ENCODE measurements around the gene COBLL1.

The COBLL1 gene

GRCh38 chr2:164706522-164706921, 135.1 kb downstream of the COBLL1 start:
- DNase-seq (ENCODE audit: low read depth) = no peak
- no peak for TF ChIP-seq MAX (IDR thresholded peaks at IDR 0.05; ENCODE audit: low read depth, low read length)
- no peak for TF ChIP-seq CTCF (IDR thresholded peaks at IDR 0.05; ENCODE audit: low read depth, low read length)
- no peak for TF ChIP-seq POLR2A (IDR thresholded peaks at IDR 0.05; ENCODE audit: extremely low read depth, insufficient read length)
- no peak for TF ChIP-seq MYC (IDR thresholded peaks at IDR 0.05; ENCODE audit: low read depth, low read length)
- H3K4me3 ChIP-seq (ENCODE audit: low read depth, low read length) = no peak overlapping the region

GRCh38 chr2:164705412-164706167, 136.0 kb downstream of the COBLL1 start:
- H3K4me3 ChIP-seq (ENCODE audit: low read depth, low read length) = no peak overlapping the region
- DNase-seq (ENCODE audit: low read depth) = no peak
- TF ChIP-seq CTCF (IDR thresholded peaks at IDR 0.05; ENCODE audit: low read depth, low read length) (no peak), POLR2A (IDR thresholded peaks at IDR 0.05; ENCODE audit: extremely low read depth, insufficient read length) (no peak), MYC (IDR thresholded peaks at IDR 0.05; ENCODE audit: low read depth, low read length) (no peak), MAX (IDR thresholded peaks at IDR 0.05; ENCODE audit: low read depth, low read length) (no peak)

GRCh38 chr2:164703915-164704706, 137.5 kb downstream of the COBLL1 start:
- no peak for DNase-seq (ENCODE audit: low read depth)
- TF ChIP-seq MYC (IDR thresholded peaks at IDR 0.05; ENCODE audit: low read depth, low read length) (no peak), MAX (IDR thresholded peaks at IDR 0.05; ENCODE audit: low read depth, low read length) (no peak), CTCF (IDR thresholded peaks at IDR 0.05; ENCODE audit: low read depth, low read length) (no peak), POLR2A (IDR thresholded peaks at IDR 0.05; ENCODE audit: extremely low read depth, insufficient read length) (no peak)
- no peak overlapping the region for H3K4me3 ChIP-seq (ENCODE audit: low read depth, low read length)

- TF ChIP-seq MYC (IDR thresholded peaks at IDR 0.05; ENCODE audit: low read depth, low read length) = no peak
- TF ChIP-seq MAX (IDR thresholded peaks at IDR 0.05; ENCODE audit: low read depth, low read length) = no peak
- no peak for TF ChIP-seq CTCF (IDR thresholded peaks at IDR 0.05; ENCODE audit: low read depth, low read length)
- no peak for TF ChIP-seq POLR2A (IDR thresholded peaks at IDR 0.05; ENCODE audit: extremely low read depth, insufficient read length)
- no peak for DNase-seq (ENCODE audit: low read depth)
- no peak overlapping the region for H3K4me3 ChIP-seq (ENCODE audit: low read depth, low read length)
Observed at GRCh38 chr2:164701565-164701964, 140.1 kb downstream of the COBLL1 start.

GRCh38 chr2:164700390-164700789, 141.2 kb downstream of the COBLL1 start:
- no peak for DNase-seq (ENCODE audit: low read depth)
- TF ChIP-seq POLR2A (IDR thresholded peaks at IDR 0.05; ENCODE audit: extremely low read depth, insufficient read length) (no peak), CTCF (IDR thresholded peaks at IDR 0.05; ENCODE audit: low read depth, low read length) (no peak), MAX (IDR thresholded peaks at IDR 0.05; ENCODE audit: low read depth, low read length) (no peak), MYC (IDR thresholded peaks at IDR 0.05; ENCODE audit: low read depth, low read length) (no peak)
- no peak overlapping the region for H3K4me3 ChIP-seq (ENCODE audit: low read depth, low read length)
